Vagina (tissue), 2 donors: ENCODE measurements around the gene ITPKB. TPM values are rescaled to one million over a fixed set of nuclear protein-coding genes. Genes with fewer than 3 reads are reported as not detected.

Experiments used
- DNase-seq, 2 donors: peaks; one replicate each; pipeline ENCODE4 v3.0.0-alpha.2; 2017; ENCODE audit errors: extremely low spot score in 2 of 2
- H3K27ac ChIP-seq: fragments of 200-600 bp; sonication (generic); one replicate; pipeline ENCODE4 v1.5.1; 2019
- H3K27me3 ChIP-seq: fragments of 200-600 bp; sonication (generic); one replicate; pipeline ENCODE4 v1.5.1; 2019
- H3K36me3 ChIP-seq, 2 donors: fragments of 200-600 bp; sonication (generic); one replicate each; pipeline ENCODE4 v1.5.1; 2017 to 2019
- H3K4me1 ChIP-seq: fragments of 200-600 bp; sonication (generic); one replicate; pipeline ENCODE4 v1.5.1; 2019
- H3K4me3 ChIP-seq, 2 donors: fragments of 200-600 bp; sonication (generic); 1 replicate in 1 of 2; 2 replicates in 1 of 2; pipeline ENCODE4 v1.5.1; 2016 to 2019
- H3K9me3 ChIP-seq: fragments of 200-600 bp; sonication (generic); one replicate; pipeline ENCODE4 v1.5.1; 2019
- CTCF ChIP-seq, 3 experiments: fragments of 450-650 bp in 2 of 3; fragments of 200-600 bp in 1 of 3; sonication (generic) in 1 of 3; IDR thresholded peaks; one replicate each; pipeline ENCODE4 v1.5.1; 2017 to 2019; ENCODE audit warnings: antibody characterized with exemption in 3 of 3, mild to moderate bottlenecking in 2 of 3, moderate library complexity in 2 of 3
- POLR2A ChIP-seq, 2 donors: fragments of 450-650 bp; IDR thresholded peaks; one replicate each; pipeline ENCODE4 v1.6.1; 2017; ENCODE audit warnings: antibody characterized with exemption in 2 of 2, mild to moderate bottlenecking in 2 of 2, moderate library complexity in 2 of 2
- POLR2AphosphoS5 ChIP-seq, 2 donors: sonication (generic); formaldehyde crosslinking; IDR thresholded peaks; one replicate each; pipeline ENCODE4 v1.9.0; 2017; ENCODE audit warnings: antibody characterized with exemption in 2 of 2, mild to moderate bottlenecking in 2 of 2, low read depth in 1 of 2; ENCODE audit not compliant: insufficient read depth in 1 of 2
- intact Hi-C: fragments of 100-400 bp; cut with DNase I; formaldehyde crosslinking; loops from one replicate; pipeline ENCODE4 v1.15.1; 2023
- total RNA-seq: library from RNA; depleted of rRNA; stranded (reverse); fragments of >200 nt; gene quantifications from one replicate; pipeline ENCODE4 v1.2.3, GENCODE V29; 2016

Gene ITPKB
- total RNA-seq, 1 donor from 2014 or later, result 31.7 TPM

- no peaks in the 10 kb centered on the region for H3K9me3 ChIP-seq
- H3K27me3 ChIP-seq, result no peaks in the 10 kb centered on the region
- intact Hi-C loops, result no loop called here
- H3K27ac ChIP-seq, result peak overlapping the region; percentile 96
- no peak overlapping the region for H3K4me3 ChIP-seq
- no peak for DNase-seq
- no peak for TF ChIP-seq POLR2A (IDR thresholded peaks at IDR 0.05)
- TF ChIP-seq POLR2AphosphoS5 (IDR thresholded peaks at IDR 0.05; ENCODE audit: insufficient read depth in 1 of 2, low read depth in 1 of 2), result no peak
- TF ChIP-seq CTCF (IDR thresholded peaks at IDR 0.05), result no peak
- H3K4me1 ChIP-seq, result peaks cover 100% of the 10 kb centered on the region
- no peaks in the 10 kb centered on the region for H3K36me3 ChIP-seq
These were observed 59.8 kb downstream of the ITPKB start for GRCh38 chr1:226679262-226679661.

- Histone ChIP-seq H3K27me3 (no peaks in the 10 kb centered on the region), H3K4me3 (no peak overlapping the region), H3K36me3 (no peaks in the 10 kb centered on the region), H3K27ac (peak overlapping the region; percentile 96), H3K9me3 (no peaks in the 10 kb centered on the region), H3K4me1 (peaks cover 100% of the 10 kb centered on the region)
- intact Hi-C loops, result no loop called here
- TF ChIP-seq CTCF (IDR thresholded peaks at IDR 0.05), result no peak
- peak in 1 of 2 donors; percentile 16 for TF ChIP-seq POLR2AphosphoS5 (IDR thresholded peaks at IDR 0.05; ENCODE audit: insufficient read depth in 1 of 2, low read depth in 1 of 2)
- DNase-seq, result no peak
These were observed 60.4 kb downstream of the ITPKB start for GRCh38 chr1:226678701-226679100.

GRCh38 chr1:226678251-226678650, 60.8 kb downstream of the ITPKB start:
- Histone ChIP-seq H3K27ac (peak overlapping the region; percentile 96), H3K27me3 (no peaks in the 10 kb centered on the region), H3K36me3 (no peaks in the 10 kb centered on the region), H3K9me3 (no peaks in the 10 kb centered on the region), H3K4me1 (peaks cover 98% of the 10 kb centered on the region), H3K4me3 (no peak overlapping the region)
- DNase-seq, result no peak
- intact Hi-C loops, result no loop called here
- TF ChIP-seq POLR2AphosphoS5 (IDR thresholded peaks at IDR 0.05; ENCODE audit: insufficient read depth in 1 of 2, low read depth in 1 of 2) (no peak), POLR2A (IDR thresholded peaks at IDR 0.05) (no peak), CTCF (IDR thresholded peaks at IDR 0.05) (no peak)

GRCh38 chr1:226677027-226678020, 61.8 kb downstream of the ITPKB start:
- intact Hi-C loops, result loop anchor here (2.0 kb wide), 1 partner anchor 15 kb away; no protein-coding TSS in a partner anchor
- no peaks in the 10 kb centered on the region for H3K9me3 ChIP-seq
- peaks cover 93% of the 10 kb centered on the region for H3K4me1 ChIP-seq
- no peak overlapping the region for H3K4me3 ChIP-seq
- H3K27me3 ChIP-seq, result no peaks in the 10 kb centered on the region
- peak overlapping the region; percentile 96 for H3K27ac ChIP-seq
- no peaks in the 10 kb centered on the region for H3K36me3 ChIP-seq
- TF ChIP-seq POLR2A (IDR thresholded peaks at IDR 0.05), result no peak
- TF ChIP-seq CTCF (IDR thresholded peaks at IDR 0.05), result no peak
- TF ChIP-seq POLR2AphosphoS5 (IDR thresholded peaks at IDR 0.05; ENCODE audit: insufficient read depth in 1 of 2, low read depth in 1 of 2), result peak; percentile 47 to 95
- no peak for DNase-seq

- TF ChIP-seq POLR2AphosphoS5 (IDR thresholded peaks at IDR 0.05; ENCODE audit: insufficient read depth in 1 of 2, low read depth in 1 of 2) (no peak), POLR2A (IDR thresholded peaks at IDR 0.05) (no peak), CTCF (IDR thresholded peaks at IDR 0.05) (no peak)
- Histone ChIP-seq H3K9me3 (no peaks in the 10 kb centered on the region), H3K4me1 (peaks cover 89% of the 10 kb centered on the region), H3K27ac (peak overlapping the region; percentile 96), H3K36me3 (no peaks in the 10 kb centered on the region), H3K4me3 (no peak overlapping the region), H3K27me3 (no peaks in the 10 kb centered on the region)
- no peak for DNase-seq
- intact Hi-C loops, result loop anchor here (2.0 kb wide), 1 partner anchor 14 kb away; no protein-coding TSS in a partner anchor
These were observed 62.7 kb downstream of the ITPKB start for GRCh38 chr1:226676381-226676780.
